Uterus (tissue), 4 donors: Measurements from ENCODE around the gene ZIC4. TPM values are rescaled to one million over a fixed set of nuclear protein-coding genes. Genes with fewer than 3 reads are reported as not detected.

Experiments
- DNase-seq, 2 donors: peaks; one replicate each; pipeline ENCODE4 v3.0.0-alpha.2; 2019 to 2020
- H3K27ac ChIP-seq, 2 donors: fragments of 200-600 bp; sonication (generic); 1 replicate in 1 of 2; 2 replicates in 1 of 2; pipeline ENCODE4 v1.5.1; 2016 to 2018
- H3K27me3 ChIP-seq, 2 donors: fragments of 200-600 bp; sonication (generic); one replicate each; pipeline ENCODE4 v1.5.1; 2018 to 2019; ENCODE audit warnings: control low read depth in 1 of 2
- H3K36me3 ChIP-seq, 2 donors: fragments of 200-600 bp; sonication (generic); one replicate each; pipeline ENCODE4 v1.5.1; 2019; ENCODE audit warnings: control low read depth in 1 of 2
- H3K4me1 ChIP-seq, 2 donors: fragments of 200-600 bp; sonication (generic); one replicate each; pipeline ENCODE4 v1.5.1; 2018 to 2019; ENCODE audit warnings: control low read depth in 1 of 2
- H3K4me3 ChIP-seq, 2 donors: fragments of 200-600 bp; sonication (generic); 1 replicate in 1 of 2; 2 replicates in 1 of 2; pipeline ENCODE4 v1.5.1; 2018 to 2019; ENCODE audit warnings: mild to moderate bottlenecking in 1 of 2
- H3K9me3 ChIP-seq, 2 donors: fragments of 200-600 bp; sonication (generic); one replicate each; pipeline ENCODE4 v1.5.1; 2019; ENCODE audit warnings: control low read depth in 1 of 2
- CTCF ChIP-seq, 4 experiments: fragments of 200-600 bp in 2 of 4; fragments of 450-650 bp in 2 of 4; sonication (generic) in 2 of 4; IDR thresholded peaks; one replicate each; pipeline ENCODE4 v1.5.1; 2016 to 2019; ENCODE audit warnings: antibody characterized with exemption in 4 of 4, mild to moderate bottlenecking in 2 of 4, moderate library complexity in 1 of 4
- POLR2A ChIP-seq, 2 donors: fragments of 450-650 bp; IDR thresholded peaks; one replicate each; pipeline ENCODE4 v1.6.1; 2016; ENCODE audit warnings: antibody characterized with exemption in 2 of 2, mild to moderate bottlenecking in 1 of 2, moderate library complexity in 1 of 2
- intact Hi-C: fragments of 100-400 bp; cut with DNase I; formaldehyde crosslinking; loops from one replicate; pipeline ENCODE4 v1.15.1; 2023; ENCODE audit warnings: low total_unique reads
- total RNA-seq, 4 donors: library from RNA; depleted of rRNA in 3 of 4; stranded (reverse); fragments of >200 nt in 3 of 4; gene quantifications; one replicate each; pipeline versions ENCODE4 v1.1.0 to v1.2.4, GENCODE V29; 2014 to 2023
- donor health status: DM: yes; HTN: yes; CAD: no.

Gene ZIC4
- total RNA-seq, 4 donors from 2014 or later: not detected

GRCh38 chr3:147381596-147381995 lies 24.7 kb downstream of the ZIC4 start:
- H3K9me3 ChIP-seq: no peaks in the 10 kb centered on the region
- no peaks in the 10 kb centered on the region for H3K4me1 ChIP-seq
- no peaks in the 10 kb centered on the region for H3K36me3 ChIP-seq
- DNase-seq: no peak
- H3K27ac ChIP-seq: no peak overlapping the region
- TF ChIP-seq POLR2A (IDR thresholded peaks at IDR 0.05) (no peak), CTCF (IDR thresholded peaks at IDR 0.05) (no peak)
- intact Hi-C loops: no loop called here
- no peak overlapping the region for H3K4me3 ChIP-seq
- H3K27me3 ChIP-seq: peaks cover 0 to 92% of the 10 kb centered on the region in 2 donors

GRCh38 chr3:147380977-147381376 lies 25.4 kb downstream of the ZIC4 start:
- no peaks in the 10 kb centered on the region for H3K9me3 ChIP-seq
- intact Hi-C loops: no loop called here
- H3K4me3 ChIP-seq: no peak overlapping the region
- H3K4me1 ChIP-seq: no peaks in the 10 kb centered on the region
- no peak overlapping the region for H3K27ac ChIP-seq
- DNase-seq: no peak
- peaks cover 0 to 96% of the 10 kb centered on the region in 2 donors for H3K27me3 ChIP-seq
- no peaks in the 10 kb centered on the region for H3K36me3 ChIP-seq
- TF ChIP-seq POLR2A (IDR thresholded peaks at IDR 0.05) (no peak), CTCF (IDR thresholded peaks at IDR 0.05) (no peak)

GRCh38 chr3:147380387-147380951 lies 25.9 kb downstream of the ZIC4 start:
- Histone ChIP-seq H3K27ac (no peak overlapping the region), H3K36me3 (no peaks in the 10 kb centered on the region), H3K4me1 (no peaks in the 10 kb centered on the region), H3K4me3 (no peak overlapping the region), H3K27me3 (peaks cover 0 to 96% of the 10 kb centered on the region in 2 donors), H3K9me3 (no peaks in the 10 kb centered on the region)
- TF ChIP-seq POLR2A (IDR thresholded peaks at IDR 0.05) (no peak), CTCF (IDR thresholded peaks at IDR 0.05) (no peak)
- intact Hi-C loops: no loop called here
- DNase-seq: no peak

GRCh38 chr3:147379651-147380050 lies 26.7 kb downstream of the ZIC4 start:
- Histone ChIP-seq H3K27ac (no peak overlapping the region), H3K4me1 (no peaks in the 10 kb centered on the region), H3K36me3 (no peaks in the 10 kb centered on the region), H3K9me3 (no peaks in the 10 kb centered on the region), H3K27me3 (peaks cover 0 to 94% of the 10 kb centered on the region in 2 donors), H3K4me3 (no peak overlapping the region)
- TF ChIP-seq CTCF (IDR thresholded peaks at IDR 0.05) (no peak), POLR2A (IDR thresholded peaks at IDR 0.05) (no peak)
- no peak for DNase-seq
- intact Hi-C loops: no loop called here

- Histone ChIP-seq H3K4me1 (no peaks in the 10 kb centered on the region), H3K27me3 (peaks cover 0 to 88% of the 10 kb centered on the region in 2 donors), H3K9me3 (no peaks in the 10 kb centered on the region), H3K36me3 (no peaks in the 10 kb centered on the region), H3K27ac (no peak overlapping the region), H3K4me3 (no peak overlapping the region)
- no peak for DNase-seq
- intact Hi-C loops: no loop called here
- no peak for TF ChIP-seq POLR2A (IDR thresholded peaks at IDR 0.05)
- TF ChIP-seq CTCF (IDR thresholded peaks at IDR 0.05): no peak
Measured at GRCh38 chr3:147377412-147378367, 28.7 kb downstream of the ZIC4 start.
